ENCODE results near the gene ITPKB. TPM values are rescaled to one million over a fixed set of nuclear protein-coding genes. Genes with fewer than 3 reads are reported as not detected.

The ITPKB gene
- total RNA-seq, 1 donor = 6.2 TPM

DNA sequence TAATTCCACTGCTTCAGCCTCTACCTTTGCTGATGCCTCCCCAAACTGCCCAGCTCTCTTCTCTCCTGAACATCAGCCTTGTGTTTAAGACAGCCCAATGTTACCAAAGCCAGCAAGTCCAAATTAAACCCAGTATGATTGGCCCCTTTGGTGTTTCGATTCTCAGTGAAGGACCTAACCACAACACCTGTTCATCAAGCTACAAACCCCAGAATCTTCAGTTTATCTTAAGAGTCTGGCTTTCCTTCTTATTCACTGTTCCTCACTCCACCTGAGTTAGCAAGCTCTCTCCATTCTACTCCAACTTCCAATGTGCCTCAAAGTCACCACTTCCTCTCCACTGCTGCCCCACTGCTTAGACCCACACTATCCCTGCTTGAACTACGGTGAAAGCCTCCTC lies 25.5 kb upstream of the ITPKB start:
- no peaks in the 10 kb centered on the region for H3K27me3 ChIP-seq (ENCODE audit: insufficient read depth, low read length)
- H3K4me3 ChIP-seq (ENCODE audit: insufficient read depth, low read length) = no peak overlapping the region
- no peak overlapping the region for H3K27ac ChIP-seq (ENCODE audit: low read depth, low read length)
- H2AFZ ChIP-seq (ENCODE audit: low read length) = no peak overlapping the region
- DNase-seq (ENCODE audit: insufficient read length, low spot score, missing footprints) = no peak
- H3K4me2 ChIP-seq (ENCODE audit: insufficient read depth, low read length) = no peak overlapping the region
- no peaks in the 10 kb centered on the region for H3K9me3 ChIP-seq (ENCODE audit: low read depth, low read length)
- TF ChIP-seq, protein P1, sequence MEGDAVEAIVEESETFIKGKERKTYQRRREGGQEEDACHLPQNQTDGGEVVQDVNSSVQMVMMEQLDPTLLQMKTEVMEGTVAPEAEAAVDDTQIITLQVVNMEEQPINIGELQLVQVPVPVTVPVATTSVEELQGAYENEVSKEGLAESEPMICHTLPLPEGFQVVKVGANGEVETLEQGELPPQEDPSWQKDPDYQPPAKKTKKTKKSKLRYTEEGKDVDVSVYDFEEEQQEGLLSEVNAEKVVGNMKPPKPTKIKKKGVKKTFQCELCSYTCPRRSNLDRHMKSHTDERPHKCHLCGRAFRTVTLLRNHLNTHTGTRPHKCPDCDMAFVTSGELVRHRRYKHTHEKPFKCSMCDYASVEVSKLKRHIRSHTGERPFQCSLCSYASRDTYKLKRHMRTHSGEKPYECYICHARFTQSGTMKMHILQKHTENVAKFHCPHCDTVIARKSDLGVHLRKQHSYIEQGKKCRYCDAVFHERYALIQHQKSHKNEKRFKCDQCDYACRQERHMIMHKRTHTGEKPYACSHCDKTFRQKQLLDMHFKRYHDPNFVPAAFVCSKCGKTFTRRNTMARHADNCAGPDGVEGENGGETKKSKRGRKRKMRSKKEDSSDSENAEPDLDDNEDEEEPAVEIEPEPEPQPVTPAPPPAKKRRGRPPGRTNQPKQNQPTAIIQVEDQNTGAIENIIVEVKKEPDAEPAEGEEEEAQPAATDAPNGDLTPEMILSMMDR (IDR thresholded peaks at IDR 0.05; ENCODE audit: extremely low read depth, low read depth, low read length) = no peak
- H3K79me2 ChIP-seq (ENCODE audit: insufficient read depth, low read length) = no peaks in the 10 kb centered on the region
- H3K4me1 ChIP-seq (ENCODE audit: insufficient read depth, low read length) = peaks cover 25% of the 10 kb centered on the region
- no peaks in the 10 kb centered on the region for H4K20me1 ChIP-seq (ENCODE audit: insufficient read depth, low read length)
- no peaks in the 10 kb centered on the region for H3K36me3 ChIP-seq (ENCODE audit: insufficient read depth, low read length)

DNA sequence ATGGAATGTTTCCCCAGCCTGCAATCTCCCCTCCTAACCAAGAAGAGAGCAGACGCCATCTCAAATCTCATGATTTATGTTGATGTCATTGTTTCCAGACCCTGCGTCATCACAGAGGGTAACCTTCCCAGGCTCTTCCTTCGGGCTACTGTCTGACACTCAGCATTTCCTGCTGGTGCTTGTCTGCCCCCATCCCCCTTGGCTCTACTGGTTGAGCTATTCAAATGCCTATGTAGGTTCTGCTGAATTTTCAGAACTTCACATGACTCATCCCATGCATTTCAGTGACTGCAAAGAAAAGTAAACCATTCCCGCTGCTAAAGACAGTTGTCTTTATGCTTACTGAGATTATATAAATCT lies 24.8 kb upstream of the ITPKB start:
- Histone ChIP-seq H3K79me2 (ENCODE audit: insufficient read depth, low read length) (no peaks in the 10 kb centered on the region), H3K36me3 (ENCODE audit: insufficient read depth, low read length) (no peaks in the 10 kb centered on the region), H3K9me3 (ENCODE audit: low read depth, low read length) (no peaks in the 10 kb centered on the region), H3K4me1 (ENCODE audit: insufficient read depth, low read length) (peaks cover 25% of the 10 kb centered on the region), H3K27me3 (ENCODE audit: insufficient read depth, low read length) (no peaks in the 10 kb centered on the region), H3K27ac (ENCODE audit: low read depth, low read length) (peak overlapping the region; percentile 34), H4K20me1 (ENCODE audit: insufficient read depth, low read length) (no peaks in the 10 kb centered on the region), H3K4me2 (ENCODE audit: insufficient read depth, low read length) (peak overlapping the region; percentile 23), H2AFZ (ENCODE audit: low read length) (no peak overlapping the region), H3K4me3 (ENCODE audit: insufficient read depth, low read length) (no peak overlapping the region)
- DNase-seq (ENCODE audit: insufficient read length, low spot score, missing footprints) = peak; percentile 90
- TF ChIP-seq, protein P1 (IDR thresholded peaks at IDR 0.05; ENCODE audit: extremely low read depth, low read depth, low read length) = no peak

DNA sequence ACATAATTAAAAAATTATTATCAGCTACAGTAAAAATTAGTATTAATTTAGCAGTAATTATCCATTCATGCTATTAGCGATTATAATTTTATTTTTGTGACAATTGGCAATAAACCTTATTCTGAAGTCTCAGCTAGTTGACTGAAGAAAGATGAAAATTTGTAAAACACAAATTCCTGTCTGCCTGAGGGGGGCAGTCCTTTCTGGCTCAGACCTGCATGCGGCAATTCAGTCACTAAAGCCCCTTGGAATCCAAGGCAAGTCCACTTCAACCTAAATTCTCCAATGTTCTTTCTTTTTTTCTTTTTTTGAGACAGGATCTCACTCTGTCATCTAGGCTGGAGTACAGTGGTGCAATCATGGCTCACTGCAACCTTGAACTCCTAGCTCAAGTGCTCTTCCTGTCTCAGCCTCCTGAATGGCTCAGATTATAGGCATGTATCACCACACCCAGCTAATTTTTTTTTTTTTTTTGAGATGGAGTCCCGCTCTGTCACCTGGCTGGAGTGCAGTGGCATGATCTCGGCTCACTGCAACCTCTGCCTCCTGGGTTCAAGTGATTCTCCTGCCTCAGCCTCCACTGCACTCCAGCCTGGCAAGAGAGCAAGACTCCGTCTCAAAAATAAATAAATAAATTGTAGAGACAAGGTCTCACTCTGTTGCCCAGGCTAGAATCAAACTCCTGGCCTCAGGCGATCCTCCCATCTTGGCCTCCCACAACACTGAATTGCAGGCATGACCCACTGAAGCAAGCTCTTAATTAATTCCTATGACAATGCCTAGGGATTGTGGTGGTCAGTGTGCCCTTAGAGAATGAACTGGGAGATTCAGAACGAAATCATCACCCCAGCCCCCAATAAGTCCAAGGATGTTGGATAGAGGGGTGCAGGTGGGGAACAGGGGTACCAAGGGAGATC lies 24.2 kb upstream of the ITPKB start:
- Histone ChIP-seq H3K36me3 (ENCODE audit: insufficient read depth, low read length) (no peaks in the 10 kb centered on the region), H4K20me1 (ENCODE audit: insufficient read depth, low read length) (no peaks in the 10 kb centered on the region), H3K79me2 (ENCODE audit: insufficient read depth, low read length) (no peaks in the 10 kb centered on the region), H3K27me3 (ENCODE audit: insufficient read depth, low read length) (no peaks in the 10 kb centered on the region), H3K9me3 (ENCODE audit: low read depth, low read length) (no peaks in the 10 kb centered on the region), H3K4me2 (ENCODE audit: insufficient read depth, low read length) (peak overlapping the region; percentile 23), H3K27ac (ENCODE audit: low read depth, low read length) (peak overlapping the region; percentile 34), H2AFZ (ENCODE audit: low read length) (no peak overlapping the region), H3K4me1 (ENCODE audit: insufficient read depth, low read length) (peaks cover 25% of the 10 kb centered on the region), H3K4me3 (ENCODE audit: insufficient read depth, low read length) (no peak overlapping the region)
- DNase-seq (ENCODE audit: insufficient read length, low spot score, missing footprints) = no peak
- TF ChIP-seq, protein P1 (IDR thresholded peaks at IDR 0.05; ENCODE audit: extremely low read depth, low read depth, low read length) = no peak

DNA sequence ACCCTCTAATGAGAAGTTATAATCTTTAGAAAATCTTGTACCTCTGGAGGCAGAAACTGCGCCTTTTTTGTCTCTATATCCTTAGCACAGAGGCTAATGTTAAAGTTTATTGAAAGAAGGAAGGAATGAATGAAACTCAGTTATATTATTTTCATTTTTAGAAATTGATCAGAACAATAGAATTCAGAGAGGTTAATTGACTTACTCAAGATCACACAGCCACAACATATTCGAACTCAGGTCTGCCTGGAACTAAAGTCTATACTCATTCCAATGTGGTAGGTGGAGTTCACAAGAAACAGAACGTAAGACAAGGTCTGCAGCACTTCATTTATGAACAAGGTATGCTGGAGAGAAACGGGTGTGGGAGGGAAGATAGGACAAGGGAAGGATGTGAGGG lies 23.0 kb upstream of the ITPKB start:
- H3K4me2 ChIP-seq (ENCODE audit: insufficient read depth, low read length) = no peak overlapping the region
- H3K27ac ChIP-seq (ENCODE audit: low read depth, low read length) = no peak overlapping the region
- peaks cover 25% of the 10 kb centered on the region for H3K4me1 ChIP-seq (ENCODE audit: insufficient read depth, low read length)
- H4K20me1 ChIP-seq (ENCODE audit: insufficient read depth, low read length) = no peaks in the 10 kb centered on the region
- H3K36me3 ChIP-seq (ENCODE audit: insufficient read depth, low read length) = no peaks in the 10 kb centered on the region
- no peak for DNase-seq (ENCODE audit: insufficient read length, low spot score, missing footprints)
- H3K79me2 ChIP-seq (ENCODE audit: insufficient read depth, low read length) = no peaks in the 10 kb centered on the region
- TF ChIP-seq, protein P1 (IDR thresholded peaks at IDR 0.05; ENCODE audit: extremely low read depth, low read depth, low read length) = no peak
- H3K27me3 ChIP-seq (ENCODE audit: insufficient read depth, low read length) = no peaks in the 10 kb centered on the region
- H2AFZ ChIP-seq (ENCODE audit: low read length) = no peak overlapping the region
- H3K9me3 ChIP-seq (ENCODE audit: low read depth, low read length) = no peaks in the 10 kb centered on the region
- no peak overlapping the region for H3K4me3 ChIP-seq (ENCODE audit: insufficient read depth, low read length)
